HG02678 (cell line): ENCODE measurements around the gene ZC3H12C.
"Not testable (repeated sequence)": the region's sequence is repeated elsewhere in the genome, so short reads cannot be mapped to it uniquely, and the experiment has no call there.

ENCODE experiments used
- ATAC-seq: cut with Tn5 transposase; IDR thresholded peaks from one replicate; pipeline ENCODE4 v1.9.1; 2021; ENCODE audit warnings: mild to moderate bottlenecking, moderate library complexity; ENCODE audit not compliant: unreplicated experiment

Gene ZC3H12C

GRCh38 chr11:110208678-110209312 lies 115.6 kb downstream of the ZC3H12C start:
- not testable (repeated sequence) for ATAC-seq

- not testable (repeated sequence) for ATAC-seq
Measured at GRCh38 chr11:110209313-110209694, 116.1 kb downstream of the ZC3H12C start.

- no peak for ATAC-seq
Measured at GRCh38 chr11:110217223-110217877, 124.2 kb downstream of the ZC3H12C start.

- no peak for ATAC-seq
Measured at GRCh38 chr11:110217936-110218335, 124.7 kb downstream of the ZC3H12C start.

GRCh38 chr11:110219006-110219785 lies 126.0 kb downstream of the ZC3H12C start:
- ATAC-seq, result no peak
